ENCODE data around the gene MEF2C.

Gene MEF2C

GRCh38 chr5:88675168-88675707 is 207.7 kb downstream of the MEF2C start:
- Histone ChIP-seq H3K4me3 (peak overlapping the region; percentile 52), H4K20me1 (peaks cover 96% of the 10 kb centered on the region), H3K27ac (no peak overlapping the region), H3K9ac (no peak overlapping the region), H3K9me3 (peaks cover 12% of the 10 kb centered on the region; the same call in 1 of the 2 replicates), H3K4me1 (peaks cover 19% of the 10 kb centered on the region), H3K4me2 (peak overlapping the region; percentile 69), H3K36me3 (no peaks in the 10 kb centered on the region), H3K27me3 (peaks cover 100% of the 10 kb centered on the region)
- no peak for TF ChIP-seq Cebpa-rat (IDR thresholded peaks at IDR 0.05)

DNA sequence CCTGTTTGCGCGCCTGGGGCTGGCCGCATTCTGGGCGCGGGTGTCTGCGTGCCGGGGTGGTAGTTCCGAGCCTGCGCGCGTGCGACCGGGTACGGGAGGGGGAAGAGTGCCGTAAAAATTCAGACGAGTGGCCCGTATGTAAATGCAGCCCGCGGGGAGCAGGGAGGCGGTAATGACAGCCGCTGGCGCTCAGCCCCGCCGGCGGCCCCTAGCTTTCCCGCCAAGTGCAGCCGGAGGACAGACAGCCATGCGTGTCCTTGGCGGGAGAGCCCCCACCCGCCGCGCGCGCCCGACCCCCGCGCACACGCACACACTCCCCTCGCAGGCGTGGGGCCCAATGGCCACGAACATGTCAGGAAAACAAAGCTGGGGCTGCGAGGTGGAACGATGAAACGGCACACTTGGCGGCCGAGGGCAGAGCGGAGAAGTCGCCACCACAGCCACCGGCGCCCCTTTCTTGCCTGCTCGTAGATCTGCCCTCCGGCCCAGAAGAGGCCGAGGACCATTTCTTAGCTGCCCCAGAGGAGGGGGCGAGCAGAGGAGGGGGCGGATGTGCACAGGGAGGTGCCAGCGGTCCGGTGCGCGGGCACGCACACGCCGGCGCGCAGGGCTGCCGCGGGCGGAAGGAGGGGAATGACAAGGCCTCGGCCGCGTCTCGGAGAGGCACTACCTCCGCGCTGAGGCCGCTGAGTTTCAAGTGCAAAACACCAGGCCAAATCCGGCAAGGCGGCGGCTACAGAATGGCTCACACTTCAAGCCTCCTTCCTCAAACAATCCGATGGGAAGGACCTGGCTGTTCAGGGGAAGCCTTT is 208.4 kb downstream of the MEF2C start:
- peaks cover 100% of the 10 kb centered on the region for H3K27me3 ChIP-seq
- H3K9ac ChIP-seq: no peak overlapping the region

DNA sequence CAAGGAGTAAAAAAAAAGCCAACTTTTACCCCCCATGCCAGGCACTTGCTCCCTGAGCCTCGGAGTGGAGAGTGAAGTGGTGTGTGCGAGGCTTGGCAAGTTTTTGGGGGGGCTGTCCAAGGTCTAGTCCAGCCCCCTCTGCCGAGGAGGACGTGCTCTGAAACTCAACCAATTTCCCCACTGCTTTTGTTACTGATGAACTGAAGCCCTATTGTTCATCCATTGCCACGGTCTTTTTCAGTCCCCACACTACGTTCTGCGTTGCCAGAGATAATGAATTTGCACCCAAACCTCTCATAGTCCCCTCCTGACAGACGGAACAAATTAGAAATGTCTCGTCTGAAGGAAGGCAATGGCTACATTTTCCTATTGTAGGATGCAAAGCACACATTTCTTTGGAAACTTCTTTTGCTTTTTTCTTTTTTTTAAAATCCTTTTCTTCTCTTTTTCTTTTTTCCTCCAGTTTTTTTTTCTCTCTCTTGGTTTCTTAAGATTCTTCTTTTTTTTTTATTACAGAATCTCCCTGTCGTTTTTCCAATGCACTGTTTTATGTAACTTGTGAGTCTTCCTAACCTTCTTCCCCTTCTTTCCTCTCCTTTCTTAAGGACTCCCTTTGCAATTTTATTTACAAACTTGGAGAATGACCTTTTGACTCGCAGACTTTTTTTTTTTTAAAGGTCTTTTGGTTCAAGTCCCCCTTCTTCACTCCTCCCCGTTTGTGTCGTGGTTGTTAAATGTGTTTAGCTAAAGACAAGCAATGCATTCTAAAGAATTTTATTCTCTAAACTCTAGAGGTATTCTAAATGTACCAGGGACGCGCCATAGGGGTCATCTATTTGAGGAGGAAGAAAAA is 209.5 kb downstream of the MEF2C start:
- H3K4me2 ChIP-seq: no peak overlapping the region
- TF ChIP-seq Cebpa-rat (IDR thresholded peaks at IDR 0.05): no peak
- peaks cover 12% of the 10 kb centered on the region; the same call in 1 of the 2 replicates for H3K9me3 ChIP-seq
- H3K27ac ChIP-seq: no peak overlapping the region
- H3K4me3 ChIP-seq: no peak overlapping the region
- H3K36me3 ChIP-seq: no peaks in the 10 kb centered on the region
- H3K9ac ChIP-seq: no peak overlapping the region
- peaks cover 100% of the 10 kb centered on the region for H3K27me3 ChIP-seq
- peaks cover 95% of the 10 kb centered on the region for H4K20me1 ChIP-seq
- H3K4me1 ChIP-seq: peaks cover 19% of the 10 kb centered on the region

More for the DNA sequence above, 208.4 kb downstream of the MEF2C start:
- Histone ChIP-seq H3K36me3 (no peaks in the 10 kb centered on the region), H3K4me2 (peak overlapping the region; percentile 66), H3K27ac (no peak overlapping the region), H3K9me3 (peaks cover 12% of the 10 kb centered on the region; the same call in 1 of the 2 replicates), H3K4me1 (peaks cover 19% of the 10 kb centered on the region), H4K20me1 (peaks cover 96% of the 10 kb centered on the region), H3K4me3 (peak overlapping the region; percentile 52)
- TF ChIP-seq Cebpa-rat (IDR thresholded peaks at IDR 0.05): no peak

DNA sequence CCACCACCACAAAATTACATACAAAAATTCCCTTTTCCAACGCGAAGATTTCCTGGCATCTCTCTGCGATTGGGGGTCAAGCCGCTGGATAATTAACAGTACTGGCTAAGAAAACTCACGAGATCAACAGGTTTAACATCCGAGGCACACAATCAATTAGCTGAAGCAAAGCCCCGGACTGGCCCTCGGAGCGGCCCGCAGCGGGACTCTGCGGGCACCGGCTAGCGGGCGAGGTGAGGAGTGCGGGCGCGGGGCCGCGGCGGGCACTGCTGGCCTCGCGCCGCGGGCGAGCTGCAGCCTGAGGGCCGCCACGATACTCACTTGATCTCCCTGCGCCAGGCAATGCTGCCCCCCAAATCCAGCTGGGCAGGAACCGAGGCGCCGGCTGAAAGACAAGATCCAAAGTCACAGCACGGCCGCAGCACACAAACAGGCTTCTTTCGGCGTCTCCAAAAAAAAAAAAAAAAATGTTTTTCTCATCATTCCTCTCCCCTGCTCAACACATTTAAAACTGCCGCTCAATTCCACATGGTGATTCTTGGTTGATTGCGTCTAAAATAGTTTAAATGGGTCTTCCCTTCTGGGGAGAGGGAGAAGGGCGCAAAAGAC is 210.2 kb downstream of the MEF2C start:
- no peak for TF ChIP-seq Cebpa-rat (IDR thresholded peaks at IDR 0.05)

DNA sequence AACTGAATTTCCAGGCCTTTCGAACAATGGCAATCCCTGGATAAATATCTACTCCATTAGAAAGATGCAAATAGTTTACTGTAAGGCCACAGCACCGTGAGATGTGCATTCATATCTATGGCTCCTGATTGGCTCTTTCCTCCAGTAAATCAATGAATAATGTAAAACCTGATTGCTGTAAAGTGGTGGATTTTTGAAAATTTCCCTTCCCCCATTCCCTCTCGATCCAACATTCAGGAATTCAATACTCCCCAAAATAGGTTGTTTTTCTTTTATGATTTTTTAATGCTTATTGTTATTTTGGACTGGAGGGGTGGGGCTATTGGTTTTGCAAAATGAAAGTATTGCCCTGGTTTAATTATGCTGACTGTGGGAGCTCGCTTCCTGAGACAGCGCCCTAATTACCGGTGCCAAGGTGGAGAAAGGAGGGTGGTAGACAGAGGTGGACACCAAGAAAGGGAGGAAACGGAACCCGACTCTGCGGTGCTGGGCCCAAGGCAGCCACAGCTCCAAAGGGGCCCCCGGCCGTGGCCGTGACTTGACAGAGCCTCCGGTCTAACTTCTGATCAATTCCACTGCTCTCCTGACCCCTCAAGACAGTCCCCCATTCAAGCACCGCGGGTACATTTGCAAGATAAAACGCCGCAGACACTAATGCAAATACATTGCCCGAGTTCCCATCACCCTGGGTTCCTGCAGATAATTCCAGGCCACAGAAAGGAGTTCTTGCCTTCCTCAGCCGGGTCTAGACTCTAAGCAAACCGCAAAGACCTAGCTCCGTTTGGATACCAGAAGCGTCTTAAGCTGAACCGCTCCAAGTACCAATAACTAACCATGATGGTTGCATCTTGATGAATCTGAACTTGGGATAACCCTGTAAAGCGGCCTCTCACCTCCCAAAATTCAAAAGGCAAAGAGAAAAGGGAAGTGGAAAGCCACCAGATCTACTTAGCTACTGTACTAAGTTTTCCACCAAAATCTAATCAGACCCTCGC is 211.2 kb downstream of the MEF2C start:
- Histone ChIP-seq H3K9me3 (peaks cover 12% of the 10 kb centered on the region; the same call in 1 of the 2 replicates), H3K4me1 (peaks cover 19% of the 10 kb centered on the region), H3K36me3 (no peaks in the 10 kb centered on the region), H3K9ac (no peak overlapping the region), H3K4me2 (no peak overlapping the region), H3K4me3 (no peak overlapping the region), H4K20me1 (peaks cover 97% of the 10 kb centered on the region), H3K27ac (no peak overlapping the region), H3K27me3 (peaks cover 100% of the 10 kb centered on the region)
- no peak for TF ChIP-seq Cebpa-rat (IDR thresholded peaks at IDR 0.05)

More for the DNA sequence above, 210.2 kb downstream of the MEF2C start:
- H3K9me3 ChIP-seq: peaks cover 12% of the 10 kb centered on the region; the same call in 1 of the 2 replicates
- peaks cover 100% of the 10 kb centered on the region for H3K27me3 ChIP-seq
- no peak overlapping the region for H3K4me2 ChIP-seq
- no peak overlapping the region for H3K4me3 ChIP-seq
- no peak overlapping the region for H3K27ac ChIP-seq
- H3K9ac ChIP-seq: no peak overlapping the region
- no peaks in the 10 kb centered on the region for H3K36me3 ChIP-seq
- H4K20me1 ChIP-seq: peaks cover 97% of the 10 kb centered on the region
- H3K4me1 ChIP-seq: peaks cover 19% of the 10 kb centered on the region

- no peak for TF ChIP-seq Cebpa-rat (IDR thresholded peaks at IDR 0.05)
- Histone ChIP-seq H3K9me3 (peaks cover 12% of the 10 kb centered on the region; the same call in 1 of the 2 replicates), H3K27ac (no peak overlapping the region), H3K4me1 (peaks cover 19% of the 10 kb centered on the region), H3K36me3 (no peaks in the 10 kb centered on the region), H3K9ac (no peak overlapping the region), H3K27me3 (peaks cover 100% of the 10 kb centered on the region), H3K4me3 (no peak overlapping the region), H4K20me1 (peaks cover 99% of the 10 kb centered on the region), H3K4me2 (no peak overlapping the region)
These were observed 211.9 kb downstream of the MEF2C start for GRCh38 chr5:88671106-88671504.

DNA sequence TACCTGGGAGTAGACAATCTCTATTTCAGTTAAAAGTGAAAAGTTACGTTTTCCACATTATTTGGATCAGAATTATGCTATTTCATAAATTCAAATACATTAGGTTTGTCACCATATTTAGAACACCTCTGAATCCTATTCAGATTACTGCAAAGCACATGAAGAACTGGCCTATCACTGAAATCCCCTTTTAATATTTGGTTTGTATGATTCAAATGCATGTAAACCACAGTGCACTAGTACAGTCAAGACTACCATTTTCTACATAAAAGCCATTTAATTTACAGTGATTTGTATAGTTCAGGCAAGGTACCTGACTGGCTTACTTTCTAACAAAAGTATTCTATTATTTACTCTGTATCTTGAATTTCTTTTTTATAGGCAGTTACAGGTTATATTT is 212.5 kb downstream of the MEF2C start:
- H3K9ac ChIP-seq: no peak overlapping the region
- no peak overlapping the region for H3K27ac ChIP-seq
- H3K4me1 ChIP-seq: peaks cover 13% of the 10 kb centered on the region
- H3K27me3 ChIP-seq: peaks cover 100% of the 10 kb centered on the region
- peaks cover 99% of the 10 kb centered on the region for H4K20me1 ChIP-seq
- H3K9me3 ChIP-seq: peaks cover 12% of the 10 kb centered on the region; the same call in 1 of the 2 replicates
- H3K4me2 ChIP-seq: no peak overlapping the region
- no peak for TF ChIP-seq Cebpa-rat (IDR thresholded peaks at IDR 0.05)
- H3K4me3 ChIP-seq: no peak overlapping the region
- no peaks in the 10 kb centered on the region for H3K36me3 ChIP-seq

GRCh38 chr5:88669371-88670050 is 213.5 kb downstream of the MEF2C start:
- no peak for TF ChIP-seq Cebpa-rat (IDR thresholded peaks at IDR 0.05)
- no peak overlapping the region for H3K27ac ChIP-seq
- H3K4me2 ChIP-seq: no peak overlapping the region
- peaks cover 100% of the 10 kb centered on the region for H3K27me3 ChIP-seq
- H3K4me3 ChIP-seq: no peak overlapping the region
- H3K9ac ChIP-seq: no peak overlapping the region
- H4K20me1 ChIP-seq: peaks cover 99% of the 10 kb centered on the region
- no peaks in the 10 kb centered on the region for H3K36me3 ChIP-seq
- H3K4me1 ChIP-seq: peaks cover 3% of the 10 kb centered on the region
- peaks cover 12% of the 10 kb centered on the region; the same call in 1 of the 2 replicates for H3K9me3 ChIP-seq
